Smooth muscle cell (in vitro differentiated cells): ENCODE results near the gene ANTXR1. TPM values are rescaled to one million over a fixed set of nuclear protein-coding genes. Genes with fewer than 3 reads are reported as not detected.

Experiments used
- DNase-seq: peaks from one replicate; lab custom pipeline; 2025; ENCODE audit not compliant: unreplicated experiment; lab: John Stamatoyannopoulos, UW
- H2AFZ ChIP-seq: fragments of 200-600 bp; sonication (generic); 2 replicates; pipeline ENCODE4 v1.6.0; 2016; ENCODE audit warnings: antibody characterized with exemption, low read depth, mild to moderate bottlenecking
- H3F3A ChIP-seq: fragments of 200-600 bp; sonication (generic); 2 replicates; pipeline ENCODE4 v1.6.0; 2017; ENCODE audit warnings: antibody characterized with exemption, low read depth
- H3K27ac ChIP-seq: fragments of 200-600 bp; sonication (generic); 2 replicates; pipeline ENCODE4 v1.5.1; 2016; ENCODE audit warnings: low read depth, mild to moderate bottlenecking
- H3K27me3 ChIP-seq: fragments of 200-600 bp; sonication (generic); 2 replicates; pipeline ENCODE4 v1.6.1; 2016; ENCODE audit warnings: low read depth, mild to moderate bottlenecking
- H3K36me3 ChIP-seq: fragments of 200-600 bp; sonication (generic); 2 replicates; pipeline ENCODE4 v1.5.1; 2016; ENCODE audit warnings: low read depth
- H3K4me1 ChIP-seq: fragments of 200-600 bp; sonication (generic); 2 replicates; pipeline ENCODE4 v1.5.1; 2016; ENCODE audit warnings: low read depth
- H3K4me2 ChIP-seq: fragments of 200-600 bp; sonication (generic); 2 replicates; pipeline ENCODE4 v1.6.0; 2016; ENCODE audit warnings: mild to moderate bottlenecking
- H3K4me3 ChIP-seq: fragments of 200-600 bp; sonication (generic); 2 replicates; pipeline ENCODE4 v1.5.1; 2016; ENCODE audit warnings: mild to moderate bottlenecking
- H3K79me2 ChIP-seq: fragments of 200-600 bp; sonication (generic); 2 replicates; pipeline ENCODE4 v1.6.0; 2016; ENCODE audit warnings: low read depth, mild to moderate bottlenecking
- H3K9ac ChIP-seq: fragments of 200-600 bp; sonication (generic); 2 replicates; pipeline ENCODE4 v1.6.0; 2016; ENCODE audit warnings: low read depth
- H3K9me3 ChIP-seq: fragments of 200-600 bp; sonication (generic); replicated peaks from 2 replicates; pipeline ENCODE4 v1.5.1; 2016; ENCODE audit warnings: low read depth
- H4K20me1 ChIP-seq: fragments of 200-600 bp; sonication (generic); 2 replicates; pipeline ENCODE4 v1.6.0; 2016; ENCODE audit warnings: low read depth
- WGBS: methylation state at CpG from one replicate; pipeline ENCODE4 v1.1.7; 2016; ENCODE audit warnings: low lambda C conversion rate; 5-methylcytosine and 5-hydroxymethylcytosine counted together
- polyA plus RNA-seq: library from polyadenylated mRNA; unstranded; fragments of >200 nt; fragmentation: Nextera tagmentation; extraction: Ambion mirVana; gene quantifications from 2 replicates; pipeline ENCODE4 v1.2.1, GENCODE V29; 2016
- total RNA-seq: library from RNA; depleted of rRNA; stranded (reverse); fragments of >200 nt; gene quantifications from 2 replicates; pipeline ENCODE4 v1.2.3, GENCODE V29; 2014
- TF ChIP-seq, protein P1 (sequence below): fragments of 200-600 bp; sonication (generic); IDR thresholded peaks from 2 replicates; pipeline ENCODE4 v1.5.1; 2017; ENCODE audit warnings: borderline replicate concordance, mild to moderate bottlenecking, antibody characterized with exemption; ENCODE audit not compliant: insufficient read depth, poor library complexity, severe bottlenecking

The ANTXR1 gene
- total and polyA plus RNA-seq, 2 experiments from 2014 or later, result 292 to 309 TPM

DNA sequence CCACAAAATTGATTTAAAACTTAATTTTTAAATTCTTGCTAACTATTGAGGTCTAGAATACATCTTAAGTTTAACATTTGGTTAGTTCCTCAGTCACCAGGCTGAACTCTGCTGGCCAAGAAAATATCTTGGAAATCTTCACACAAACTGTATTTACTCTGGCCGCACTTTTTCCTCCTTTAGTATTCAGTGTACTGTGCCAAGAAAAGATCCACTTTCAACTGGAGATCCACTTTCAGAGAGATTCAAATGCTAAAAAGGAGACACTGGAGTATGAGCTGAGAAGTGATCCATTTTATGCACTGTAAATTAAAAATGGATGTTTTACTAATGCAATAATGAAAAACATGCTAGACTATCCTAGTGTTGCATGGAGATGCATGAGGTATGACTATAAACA lies 98.1 kb downstream of the ANTXR1 start:
- Histone ChIP-seq H3K36me3 (no peaks in the 10 kb centered on the region), H3K9me3 (no peaks in the 10 kb centered on the region), H3K79me2 (no peaks in the 10 kb centered on the region), H4K20me1 (no peaks in the 10 kb centered on the region), H3F3A (peaks cover 4% of the 10 kb centered on the region), H2AFZ (no peak overlapping the region), H3K9ac (no peak overlapping the region), H3K27ac (no peak overlapping the region), H3K4me2 (no peak overlapping the region), H3K4me3 (no peak overlapping the region), H3K27me3 (no peaks in the 10 kb centered on the region), H3K4me1 (no peaks in the 10 kb centered on the region)
- WGBS, result 92% methylated on average over 1 of the region's 1 CpG
- no peak for DNase-seq
- TF ChIP-seq, protein P1, sequence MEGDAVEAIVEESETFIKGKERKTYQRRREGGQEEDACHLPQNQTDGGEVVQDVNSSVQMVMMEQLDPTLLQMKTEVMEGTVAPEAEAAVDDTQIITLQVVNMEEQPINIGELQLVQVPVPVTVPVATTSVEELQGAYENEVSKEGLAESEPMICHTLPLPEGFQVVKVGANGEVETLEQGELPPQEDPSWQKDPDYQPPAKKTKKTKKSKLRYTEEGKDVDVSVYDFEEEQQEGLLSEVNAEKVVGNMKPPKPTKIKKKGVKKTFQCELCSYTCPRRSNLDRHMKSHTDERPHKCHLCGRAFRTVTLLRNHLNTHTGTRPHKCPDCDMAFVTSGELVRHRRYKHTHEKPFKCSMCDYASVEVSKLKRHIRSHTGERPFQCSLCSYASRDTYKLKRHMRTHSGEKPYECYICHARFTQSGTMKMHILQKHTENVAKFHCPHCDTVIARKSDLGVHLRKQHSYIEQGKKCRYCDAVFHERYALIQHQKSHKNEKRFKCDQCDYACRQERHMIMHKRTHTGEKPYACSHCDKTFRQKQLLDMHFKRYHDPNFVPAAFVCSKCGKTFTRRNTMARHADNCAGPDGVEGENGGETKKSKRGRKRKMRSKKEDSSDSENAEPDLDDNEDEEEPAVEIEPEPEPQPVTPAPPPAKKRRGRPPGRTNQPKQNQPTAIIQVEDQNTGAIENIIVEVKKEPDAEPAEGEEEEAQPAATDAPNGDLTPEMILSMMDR, result no peak

DNA sequence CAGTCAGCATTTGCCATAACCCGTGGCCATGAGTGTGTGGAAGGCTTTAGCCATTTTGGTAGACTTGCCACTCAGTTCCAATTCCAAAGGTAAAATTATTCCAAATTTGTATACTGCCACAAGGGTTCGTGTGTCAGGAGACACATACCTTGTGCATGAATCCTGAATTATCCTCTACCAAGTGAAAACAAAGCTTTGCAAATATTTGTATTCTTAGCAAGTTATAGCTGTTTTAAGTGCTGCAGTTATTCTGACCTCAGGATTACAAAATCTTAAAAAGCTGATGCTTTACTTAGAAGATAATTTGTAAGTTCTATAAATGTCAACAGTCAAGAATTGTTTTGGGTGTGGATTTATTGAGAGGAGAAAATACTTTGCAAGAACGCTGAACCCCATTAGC lies 100.6 kb downstream of the ANTXR1 start:
- DNase-seq, result no peak
- H3F3A ChIP-seq, result peaks cover 11% of the 10 kb centered on the region
- peak overlapping the region; percentile 50 for H3K27ac ChIP-seq
- H4K20me1 ChIP-seq, result no peaks in the 10 kb centered on the region
- no peak overlapping the region for H3K4me2 ChIP-seq
- H3K36me3 ChIP-seq, result no peaks in the 10 kb centered on the region
- H2AFZ ChIP-seq, result no peak overlapping the region
- WGBS, result 88% methylated on average over 3 of the region's 3 CpGs
- no peaks in the 10 kb centered on the region for H3K4me1 ChIP-seq
- no peak overlapping the region for H3K4me3 ChIP-seq
- H3K27me3 ChIP-seq, result no peaks in the 10 kb centered on the region
- TF ChIP-seq, protein P1, result no peak
- no peaks in the 10 kb centered on the region for H3K79me2 ChIP-seq
- H3K9ac ChIP-seq, result no peak overlapping the region
- H3K9me3 ChIP-seq, result no peaks in the 10 kb centered on the region

DNA sequence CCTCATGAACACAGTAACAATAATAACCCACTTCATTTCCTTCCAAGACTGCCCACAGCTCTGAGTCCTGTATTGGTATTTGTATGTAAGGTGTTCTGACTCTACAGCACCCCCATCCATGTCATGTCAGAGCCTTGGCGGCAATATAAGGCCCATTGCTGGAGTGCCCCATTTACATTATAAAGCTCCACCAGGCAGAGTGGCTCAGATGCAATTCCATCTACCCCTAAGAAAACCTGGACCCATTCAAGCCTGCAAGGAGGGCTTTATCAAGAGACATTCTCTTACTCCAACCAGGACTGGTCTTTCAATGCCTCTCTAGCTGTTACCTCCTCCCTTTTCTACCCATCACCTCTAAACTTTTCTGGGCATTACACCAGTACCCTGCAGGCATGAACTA lies 101.6 kb downstream of the ANTXR1 start:
- no peaks in the 10 kb centered on the region for H4K20me1 ChIP-seq
- H3K9ac ChIP-seq, result no peak overlapping the region
- H3K9me3 ChIP-seq, result no peaks in the 10 kb centered on the region
- no peak for DNase-seq
- H3K4me3 ChIP-seq, result no peak overlapping the region
- TF ChIP-seq, protein P1, result no peak
- H3F3A ChIP-seq, result peaks cover 15% of the 10 kb centered on the region
- H3K36me3 ChIP-seq, result no peaks in the 10 kb centered on the region
- H2AFZ ChIP-seq, result no peak overlapping the region
- H3K27ac ChIP-seq, result peak overlapping the region; percentile 50
- 65% methylated on average over 1 of the region's 1 CpG for WGBS
- no peaks in the 10 kb centered on the region for H3K27me3 ChIP-seq
- H3K4me2 ChIP-seq, result no peak overlapping the region
- no peaks in the 10 kb centered on the region for H3K4me1 ChIP-seq
- H3K79me2 ChIP-seq, result no peaks in the 10 kb centered on the region

DNA sequence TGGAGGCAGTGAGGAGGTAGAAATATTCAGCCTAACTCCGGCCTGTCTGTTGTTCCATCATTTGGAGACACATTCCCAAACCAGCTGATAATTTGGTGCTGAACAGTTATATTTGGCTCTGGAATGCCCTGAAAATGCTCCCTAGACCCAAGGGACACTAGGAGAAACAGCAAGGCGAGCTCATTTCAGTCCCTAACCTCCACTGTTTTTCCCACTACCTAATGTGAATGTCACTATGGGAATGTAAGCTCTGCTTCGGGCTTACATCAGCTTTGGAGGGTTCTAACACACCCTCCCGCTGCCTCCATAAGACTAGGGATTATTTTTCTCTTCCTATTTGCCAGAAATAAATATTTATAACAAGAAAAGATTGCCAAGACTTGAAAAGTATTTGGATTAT lies 103.5 kb downstream of the ANTXR1 start:
- no peaks in the 10 kb centered on the region for H4K20me1 ChIP-seq
- no peaks in the 10 kb centered on the region for H3K36me3 ChIP-seq
- 88% methylated on average over 4 of the region's 4 CpGs for WGBS
- no peak overlapping the region for H3K4me2 ChIP-seq
- H3K9me3 ChIP-seq, result no peaks in the 10 kb centered on the region
- no peak overlapping the region for H2AFZ ChIP-seq
- no peaks in the 10 kb centered on the region for H3K79me2 ChIP-seq
- H3K27ac ChIP-seq, result peak overlapping the region; percentile 58
- no peaks in the 10 kb centered on the region for H3K27me3 ChIP-seq
- no peaks in the 10 kb centered on the region for H3K4me1 ChIP-seq
- DNase-seq, result no peak
- TF ChIP-seq, protein P1, result no peak
- H3F3A ChIP-seq, result peaks cover 12% of the 10 kb centered on the region
- no peak overlapping the region for H3K4me3 ChIP-seq
- no peak overlapping the region for H3K9ac ChIP-seq
